ENCODE measurements around the gene GAREM1.

Gene GAREM1

DNA sequence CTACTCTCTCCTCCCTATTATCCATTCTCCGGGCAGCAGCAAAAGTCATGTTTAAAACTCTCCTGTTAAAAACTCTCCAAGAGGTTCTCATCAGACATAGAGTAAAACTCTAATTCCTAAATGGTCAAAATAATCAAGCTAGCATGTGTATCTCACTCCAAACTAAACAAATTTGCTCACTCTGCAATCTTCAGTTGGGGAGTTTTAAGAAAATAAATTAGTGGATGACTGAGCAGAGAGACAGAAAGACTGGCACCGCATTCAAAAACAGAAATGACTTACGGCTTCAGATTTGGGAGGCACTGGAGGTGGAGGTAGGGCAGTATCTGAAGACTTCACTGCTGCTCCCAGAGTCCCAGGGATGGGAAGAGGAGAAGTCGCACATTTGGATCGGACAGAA, 183.9 kb downstream of the GAREM1 start:
- DNase-seq = no peak

- DNase-seq = no peak
Measured at GRCh38 chr18:32284284-32284683, 186.4 kb downstream of the GAREM1 start.

- DNase-seq = no peak
Measured at GRCh38 chr18:32280911-32281310, 189.8 kb downstream of the GAREM1 start.

DNA sequence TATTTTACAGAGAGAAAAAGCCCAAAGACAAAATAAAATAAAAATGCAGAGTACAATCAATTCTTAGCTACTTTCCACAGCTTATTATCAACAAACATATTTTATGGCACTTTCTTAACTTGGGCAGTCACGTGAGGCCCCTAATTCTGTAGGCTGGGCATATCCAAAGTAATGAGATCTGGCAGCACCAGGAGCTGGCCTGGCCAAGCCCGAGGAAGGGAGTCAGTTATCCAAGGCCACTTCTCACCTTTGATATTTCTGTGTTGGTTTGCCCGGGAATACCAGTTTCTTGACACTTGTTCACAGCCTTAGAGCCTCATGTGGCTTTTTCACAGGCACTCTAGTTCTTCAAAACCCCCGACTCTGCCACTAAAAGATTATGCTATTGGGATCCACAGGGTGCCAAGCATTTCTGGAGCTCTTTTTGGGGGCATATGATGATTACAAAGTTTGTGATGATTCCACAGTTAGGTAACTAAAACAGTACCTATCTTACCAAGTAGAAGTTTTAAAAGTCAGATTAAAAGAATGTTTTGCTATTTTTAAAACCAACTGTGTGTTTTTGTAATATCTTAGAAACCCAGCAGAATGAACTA, 190.4 kb downstream of the GAREM1 start:
- DNase-seq = no peak

DNA sequence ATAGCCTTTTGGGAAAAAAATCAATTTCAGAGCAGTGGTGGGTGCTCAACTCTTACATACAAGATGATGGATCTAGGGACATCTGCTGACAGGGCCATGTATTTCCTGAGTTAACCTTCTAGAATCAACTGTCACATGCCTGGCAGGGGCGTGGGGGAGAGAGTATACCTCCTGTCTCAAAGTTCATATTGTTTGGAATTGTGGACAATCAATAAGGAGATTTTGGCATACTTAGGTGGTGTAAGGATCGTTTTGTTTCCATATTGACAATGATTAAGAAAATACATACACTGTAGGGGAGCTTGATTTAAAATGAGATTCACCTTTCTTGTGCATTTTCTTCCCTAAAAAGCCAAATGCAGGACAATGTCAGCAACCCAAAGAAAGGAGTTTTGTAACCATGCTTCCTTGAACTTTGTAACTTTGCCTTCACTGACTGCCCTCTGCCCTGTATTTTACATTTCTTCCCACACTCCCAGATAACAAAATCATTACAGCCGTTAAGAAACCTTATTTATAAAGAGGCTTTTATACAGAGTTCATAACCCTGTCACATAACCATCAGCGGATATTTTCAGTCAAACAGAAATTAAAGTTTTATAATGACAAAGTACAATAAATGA, 192.4 kb downstream of the GAREM1 start:
- no peak for DNase-seq

DNA sequence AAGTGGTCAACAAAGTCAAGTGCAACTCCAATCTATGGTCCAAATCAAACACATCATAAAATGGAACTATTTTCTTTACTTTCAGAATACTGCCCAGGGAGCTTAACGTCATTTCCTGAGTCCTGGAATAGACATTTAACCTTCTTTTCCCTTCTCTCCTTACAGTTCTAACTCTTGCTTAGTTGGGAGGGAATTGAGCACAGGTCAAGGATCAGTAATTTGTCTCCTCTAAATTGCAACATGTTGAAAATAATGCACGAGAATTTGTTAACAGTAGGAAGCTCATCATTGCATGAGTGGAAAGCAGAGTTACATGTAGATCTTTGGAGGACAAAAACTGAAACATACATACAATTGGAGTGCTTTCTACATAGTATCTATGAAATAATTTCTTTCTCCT, 193.1 kb downstream of the GAREM1 start:
- no peak for DNase-seq

GRCh38 chr18:32276906-32277305, 193.8 kb downstream of the GAREM1 start:
- no peak for DNase-seq

DNA sequence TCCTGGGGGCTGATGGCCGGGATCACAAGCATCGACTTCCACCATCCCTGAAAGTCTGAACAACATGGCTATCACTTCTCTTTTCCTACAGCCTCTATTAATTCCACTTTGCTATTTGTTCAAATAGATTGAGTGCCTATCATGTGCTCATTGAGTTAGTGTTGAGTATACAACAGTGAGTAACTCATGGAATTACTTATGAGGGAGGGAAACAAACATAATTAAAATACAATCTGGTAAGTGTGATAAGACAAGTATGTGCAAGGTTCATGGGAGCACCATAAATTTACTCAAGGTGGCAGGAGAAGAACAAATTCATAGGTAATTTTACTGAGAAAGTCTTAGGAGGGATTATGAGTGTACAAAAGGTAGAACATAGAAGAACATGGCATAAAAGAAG, 194.4 kb downstream of the GAREM1 start:
- no peak for DNase-seq

- DNase-seq = no peak
Measured at GRCh38 chr18:32275221-32275620, 195.5 kb downstream of the GAREM1 start.

DNA sequence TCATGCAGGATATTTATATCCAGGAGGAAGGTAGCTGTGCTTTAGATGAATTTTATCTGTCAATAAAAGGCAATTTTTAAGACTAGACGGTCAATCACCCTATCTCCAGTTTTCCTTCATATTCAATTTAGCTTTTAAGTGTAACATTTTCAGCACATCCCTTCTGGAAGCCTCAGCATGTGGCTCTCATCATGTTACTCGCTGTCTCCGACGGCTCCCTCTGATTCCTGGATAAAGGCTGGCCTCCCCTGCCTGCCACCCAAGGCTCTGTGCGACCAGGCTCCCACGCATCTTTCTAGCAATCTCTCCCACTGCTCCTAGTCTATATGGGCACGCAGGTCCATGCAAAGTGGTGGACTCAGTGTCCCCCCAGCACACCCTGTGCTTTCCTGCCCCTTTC, 196.4 kb downstream of the GAREM1 start:
- DNase-seq = no peak

DNA sequence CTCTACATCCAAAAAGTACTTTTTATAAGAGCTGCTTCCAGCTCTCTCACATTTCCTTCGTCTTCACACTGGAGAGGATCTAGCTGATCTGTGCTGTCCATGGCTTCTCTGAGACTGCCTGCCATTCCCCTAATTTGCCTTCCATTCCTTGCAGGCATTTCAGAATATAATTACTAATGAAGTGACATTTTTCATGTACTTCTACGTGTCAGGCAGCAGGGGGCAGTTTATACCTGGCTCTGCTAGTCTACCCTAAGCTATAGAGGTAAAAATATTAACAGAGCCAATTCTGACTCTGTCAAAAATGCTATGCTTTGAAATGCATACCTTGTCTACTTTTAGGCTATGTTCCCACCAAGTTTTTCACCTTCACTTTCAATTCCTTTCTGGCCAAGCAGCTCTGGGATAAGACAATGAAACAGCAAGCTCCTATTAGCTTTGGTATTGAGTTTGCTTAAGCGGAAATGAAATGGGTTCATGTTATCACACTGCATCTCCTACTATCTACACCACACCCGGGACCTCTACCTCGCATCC, 198.9 kb downstream of the GAREM1 start:
- no peak for DNase-seq

- no peak for DNase-seq
Measured at GRCh38 chr18:32270341-32270740, 200.3 kb downstream of the GAREM1 start.

- no peak for DNase-seq
Measured at GRCh38 chr18:32267463-32267862, 203.2 kb downstream of the GAREM1 start.

DNA sequence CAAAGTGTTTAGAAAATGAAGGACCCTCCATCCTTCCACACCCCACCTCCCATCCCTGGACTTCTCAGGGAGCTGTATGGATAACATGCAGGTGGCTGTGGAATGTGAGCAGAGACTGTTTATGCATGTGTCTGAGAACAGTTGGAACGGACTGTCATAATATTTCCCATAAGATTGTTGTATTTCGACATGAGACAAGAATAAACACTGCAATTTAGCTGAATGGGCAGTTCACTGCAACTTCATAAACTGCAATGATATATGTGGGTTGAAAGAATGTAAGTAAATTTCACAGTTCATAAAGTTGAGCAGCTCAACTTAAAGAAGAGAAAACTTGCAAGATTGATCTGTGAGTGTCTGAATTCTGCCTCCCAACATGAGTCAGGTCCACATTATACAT, 206.3 kb downstream of the GAREM1 start:
- DNase-seq = no peak

- no peak for DNase-seq
Measured at GRCh38 chr18:32262092-32262491, 208.6 kb downstream of the GAREM1 start.

- DNase-seq = no peak
Measured at GRCh38 chr18:32261003-32261402, 209.7 kb downstream of the GAREM1 start.

GRCh38 chr18:32259553-32259952, 211.1 kb downstream of the GAREM1 start:
- no peak for DNase-seq

- no peak for DNase-seq
Measured at GRCh38 chr18:32258558-32259204, 212.0 kb downstream of the GAREM1 start.

- DNase-seq = no peak
Measured at GRCh38 chr18:32258148-32258547, 212.5 kb downstream of the GAREM1 start.

- no peak for DNase-seq
Measured at GRCh38 chr18:32257084-32257785, 213.4 kb downstream of the GAREM1 start.

DNA sequence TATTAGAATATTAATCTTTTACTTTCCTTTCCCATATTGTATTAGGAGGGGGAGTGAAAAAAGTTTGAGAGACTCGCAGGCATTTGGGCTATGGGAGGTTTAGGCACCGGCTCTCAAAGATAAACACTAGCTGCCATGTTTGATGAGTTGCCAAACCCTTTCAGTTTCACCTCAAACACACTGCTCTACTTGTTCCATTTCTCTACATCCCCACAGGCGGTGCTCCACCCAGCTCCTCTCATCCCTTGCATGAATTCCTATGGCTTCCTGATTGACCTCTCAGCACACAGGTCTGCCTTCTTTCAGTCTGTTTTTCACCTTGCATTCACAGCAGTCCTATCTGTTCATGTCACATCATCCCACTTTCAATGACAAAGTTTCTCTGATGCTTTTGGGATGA, 215.1 kb downstream of the GAREM1 start:
- DNase-seq = no peak

- no peak for DNase-seq
Measured at GRCh38 chr18:32252141-32252860, 218.4 kb downstream of the GAREM1 start.

DNA sequence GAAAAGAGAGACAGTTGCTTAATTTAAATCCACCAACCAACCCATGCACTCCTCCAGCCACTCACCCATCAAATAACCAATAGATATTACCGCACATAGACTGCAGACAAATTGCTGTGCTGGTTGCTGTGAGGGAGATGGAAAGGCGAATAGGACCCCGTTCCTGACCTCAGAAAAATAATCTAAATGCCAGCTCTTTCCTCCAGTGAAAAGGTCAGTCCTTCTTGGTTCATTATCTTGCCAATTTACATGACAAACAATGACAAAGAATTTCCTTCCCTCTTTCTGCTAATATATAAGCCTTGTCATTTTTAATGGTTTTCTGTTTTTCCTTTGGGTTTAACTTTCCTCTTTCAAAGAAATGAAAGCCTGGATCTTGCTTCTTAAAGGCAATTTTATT, 219.2 kb downstream of the GAREM1 start:
- no peak for DNase-seq
